H9 (cell line): Measurements from ENCODE around the gene OR13C2. TPM values are rescaled to one million over a fixed set of nuclear protein-coding genes. Genes with fewer than 3 reads are reported as not detected.
"Not testable (repeated sequence)": the region's sequence is repeated elsewhere in the genome, so short reads cannot be mapped to it uniquely, and the experiment has no call there.

Experiments
- DNase-seq: peaks from one replicate; pipeline ENCODE4 v3.0.0-alpha.2; 2017
- H2AFZ ChIP-seq: one replicate; pipeline ENCODE4 v1.6.1; 2013; ENCODE audit warnings: mild to moderate bottlenecking, low read length, control low read depth, moderate library complexity
- H2AK5ac ChIP-seq: 2 replicates; pipeline ENCODE4 v1.6.1; 2013; ENCODE audit warnings: low read length, control low read depth, mixed read lengths; ENCODE audit not compliant: insufficient read length
- H2BK120ac ChIP-seq: one replicate; pipeline ENCODE4 v1.6.1; 2013; ENCODE audit warnings: low read depth, mild to moderate bottlenecking, low read length, control low read depth, inconsistent platforms; ENCODE audit not compliant: poor library complexity, severe bottlenecking
- H2BK12ac ChIP-seq: 2 replicates; pipeline ENCODE4 v1.6.1; 2013; ENCODE audit warnings: low read length, control low read depth, mixed read lengths, low read depth; ENCODE audit not compliant: insufficient read length
- H2BK15ac ChIP-seq: 2 replicates; pipeline ENCODE4 v1.6.1; 2013; ENCODE audit warnings: low read depth, low read length, control low read depth
- H2BK20ac ChIP-seq: one replicate; pipeline ENCODE4 v1.6.1; 2013; ENCODE audit warnings: low read depth, mild to moderate bottlenecking, low read length, control low read depth, inconsistent platforms; ENCODE audit not compliant: poor library complexity, severe bottlenecking
- H2BK5ac ChIP-seq: 2 replicates; pipeline ENCODE4 v1.6.1; 2013; ENCODE audit warnings: low read length, control low read depth, mixed read lengths; ENCODE audit not compliant: insufficient read length
- H3K14ac ChIP-seq: 2 replicates; pipeline ENCODE4 v1.6.1; 2013; ENCODE audit warnings: low read length, control low read depth; ENCODE audit not compliant: insufficient read depth
- H3K18ac ChIP-seq: 2 replicates; pipeline ENCODE4 v1.6.1; 2013; ENCODE audit warnings: low read depth, mild to moderate bottlenecking, mixed read lengths, low read length, control low read depth; ENCODE audit not compliant: insufficient read length
- H3K23ac ChIP-seq: 2 replicates; pipeline ENCODE4 v1.6.1; 2013; ENCODE audit warnings: low read length, control low read depth, mixed read lengths, low read depth; ENCODE audit not compliant: insufficient read length
- H3K23me2 ChIP-seq: 2 replicates; pipeline ENCODE4 v1.6.1; 2013; ENCODE audit warnings: low read depth, mild to moderate bottlenecking, mixed read lengths, low read length, control low read depth; ENCODE audit not compliant: insufficient read length, poor library complexity, severe bottlenecking
- H3K27ac ChIP-seq: 2 replicates; pipeline ENCODE4 v1.5.1; 2013; ENCODE audit warnings: low read length, control low read depth, mixed read lengths, low read depth; ENCODE audit not compliant: insufficient read length
- H3K27me3 ChIP-seq: 2 replicates; pipeline ENCODE4 v1.6.1; 2013; ENCODE audit warnings: low read length, control low read depth, inconsistent platforms; ENCODE audit not compliant: insufficient read depth
- H3K4ac ChIP-seq: 2 replicates; pipeline ENCODE4 v1.6.1; 2013; ENCODE audit warnings: low read depth, mild to moderate bottlenecking, control low read depth, inconsistent platforms, low read length, moderate library complexity
- H3K4me1 ChIP-seq: 2 replicates; pipeline ENCODE4 v1.6.1; 2013; ENCODE audit warnings: low read length, control low read depth, inconsistent platforms; ENCODE audit not compliant: insufficient read depth
- H3K4me2 ChIP-seq: 2 replicates; pipeline ENCODE4 v1.6.1; 2013; ENCODE audit warnings: low read length, control low read depth, mixed read lengths; ENCODE audit not compliant: insufficient read length, insufficient read depth
- H3K56ac ChIP-seq: 2 replicates; pipeline ENCODE4 v1.6.1; 2013; ENCODE audit warnings: low read depth, mild to moderate bottlenecking, mixed read lengths, low read length, control low read depth; ENCODE audit not compliant: insufficient read length
- H3K79me1 ChIP-seq: 2 replicates; pipeline ENCODE4 v1.6.1; 2013; ENCODE audit warnings: low read depth, mild to moderate bottlenecking, moderate library complexity, low read length, control low read depth, inconsistent platforms; ENCODE audit not compliant: insufficient read depth, poor library complexity, severe bottlenecking
- H3K79me2 ChIP-seq: 2 replicates; pipeline ENCODE4 v1.6.1; 2013; ENCODE audit warnings: low read length, control low read depth, inconsistent platforms; ENCODE audit not compliant: insufficient read depth
- H3K9ac ChIP-seq: 2 replicates; pipeline ENCODE4 v1.6.1; 2013; ENCODE audit warnings: low read length, control low read depth, mixed read lengths; ENCODE audit not compliant: insufficient read length; ENCODE audit errors: extremely low read depth
- H3K9me3 ChIP-seq: one replicate; pipeline ENCODE4 v1.6.1; 2013; ENCODE audit warnings: low read depth, low read length, inconsistent platforms; ENCODE audit not compliant: control insufficient read depth
- H3T11ph ChIP-seq: one replicate; pipeline ENCODE4 v1.6.1; 2013; ENCODE audit warnings: mild to moderate bottlenecking, low read length, control low read depth, inconsistent platforms
- H4K20me1 ChIP-seq: one replicate; pipeline ENCODE4 v1.6.1; 2013; ENCODE audit not compliant: control insufficient read depth, insufficient read length, insufficient read depth
- H4K5ac ChIP-seq: 2 replicates; pipeline ENCODE4 v1.6.1; 2013; ENCODE audit warnings: low read depth, mild to moderate bottlenecking, mixed read lengths, low read length, control low read depth; ENCODE audit not compliant: insufficient read length
- H4K8ac ChIP-seq: replicated peaks from 2 replicates; pipeline ENCODE4 v1.6.1; 2013; ENCODE audit warnings: low read length, control low read depth, mixed read lengths, low read depth; ENCODE audit not compliant: insufficient read length
- H4K91ac ChIP-seq: 2 replicates; pipeline ENCODE4 v1.6.1; 2013; ENCODE audit warnings: low read depth, mild to moderate bottlenecking, moderate library complexity, mixed read lengths, low read length, control low read depth; ENCODE audit not compliant: insufficient read length
- H3K27ac Mint-ChIP-seq, 3 experiments: 2 replicates in 2 of 3; 3 replicates in 1 of 3; pipeline ENCODE4 v1.8.0; 2020 to 2021; ENCODE audit warnings: mixed read lengths in 3 of 3, mild to moderate bottlenecking in 1 of 3, moderate library complexity in 1 of 3
- H3K27me3 Mint-ChIP-seq: 2 replicates; pipeline ENCODE4 v1.8.0; 2021; ENCODE audit warnings: low read depth, mild to moderate bottlenecking, moderate library complexity, mixed read lengths
- H3K36me3 Mint-ChIP-seq, 3 experiments: 2 replicates in 2 of 3; 3 replicates in 1 of 3; pipeline ENCODE4 v1.8.0; 2020 to 2021; ENCODE audit warnings: low read depth in 3 of 3, mixed read lengths in 3 of 3; ENCODE audit not compliant: insufficient read depth in 1 of 3
- H3K4me1 Mint-ChIP-seq, 2 experiments: 2 replicates each; pipeline ENCODE4 v1.8.0; 2020; ENCODE audit warnings: mixed read lengths in 2 of 2
- H3K4me3 Mint-ChIP-seq, 2 experiments: 2 replicates in 1 of 2; 3 replicates in 1 of 2; pipeline ENCODE4 v1.8.0; 2020 to 2021; ENCODE audit warnings: mild to moderate bottlenecking in 2 of 2, mixed read lengths in 2 of 2, moderate library complexity in 1 of 2
- H3K9me3 Mint-ChIP-seq, 2 experiments: 2 replicates in 1 of 2; 3 replicates in 1 of 2; pipeline ENCODE4 v1.8.0; 2020; ENCODE audit warnings: mild to moderate bottlenecking in 2 of 2, mixed read lengths in 2 of 2, moderate library complexity in 1 of 2
- CTCF ChIP-seq: fragments of 200-600 bp; sonication (generic); conservative IDR thresholded peaks from 3 replicates; pipeline ENCODE4 v1.8.0; 2021; ENCODE audit warnings: antibody characterized with exemption, mild to moderate bottlenecking
- WGBS: extraction: QIAGEN DNeasy Blood & Tissue Kit; methylation state at CpG from one replicate; pipeline ENCODE4 v1.1.7; 2013; ENCODE audit warnings: missing lambda C conversion rate, low lambda C conversion rate, mixed read lengths; ENCODE audit not compliant: insufficient read length; ENCODE audit errors: extremely low coverage; 5-methylcytosine and 5-hydroxymethylcytosine counted together
- total RNA-seq: library from RNA; stranded (reverse); gene quantifications from 2 replicates; pipeline ENCODE4 v1.2.1, GENCODE V29; 2021

The OR13C2 gene
- total RNA-seq, 1 experiment from 2014 or later: not detected

DNA sequence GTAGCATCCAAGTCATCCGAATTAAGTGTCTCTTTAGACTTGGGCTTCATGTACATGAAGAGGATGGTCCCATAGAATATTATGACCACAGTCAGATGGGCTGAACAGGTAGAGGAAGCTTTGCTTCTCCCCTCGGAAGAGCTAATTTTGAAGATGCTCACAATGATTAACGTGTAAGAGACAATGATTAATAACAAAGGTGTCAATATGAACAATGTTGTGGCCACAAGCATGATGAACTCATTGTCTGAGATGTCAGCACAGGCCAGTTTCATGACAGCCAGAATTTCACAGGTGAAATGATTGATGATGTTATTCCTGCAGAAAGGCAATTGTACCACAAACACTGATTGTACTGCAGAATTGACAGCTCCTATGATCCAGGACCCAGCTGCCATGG is 626 bp downstream of the OR13C2 start:
- no CpG with 5 or more reads among the region's 3 CpGs for WGBS

DNA sequence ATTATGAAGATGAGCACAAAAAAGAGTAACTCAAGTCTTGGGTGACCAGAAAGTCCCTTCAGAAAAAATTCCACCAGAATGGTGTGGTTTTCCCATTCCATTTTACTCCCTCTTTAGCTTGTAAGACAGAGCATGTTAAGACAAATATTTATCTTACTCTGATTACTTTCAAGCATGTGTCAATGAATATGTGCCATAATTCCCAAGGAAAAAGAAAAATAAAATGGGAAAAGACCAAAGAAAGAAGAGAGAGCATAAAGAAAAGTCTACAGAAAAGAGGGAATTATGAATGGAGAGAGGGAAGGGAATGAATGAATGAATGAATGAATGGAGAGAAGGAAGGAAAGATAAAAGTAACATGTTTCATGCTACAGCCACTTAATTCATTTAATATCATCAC is 6.1 kb downstream of the OR13C2 start, which contains the start of gene OR13C5:
TSS of gene OR13C5 (minus strand) at position 101 of the 400 bp plus-strand sequence. CDS start at position 101, 0 bp downstream.
- not testable (repeated sequence) for H3K23me2 ChIP-seq, H3K9me3 ChIP-seq, H2BK20ac ChIP-seq, H3K4ac ChIP-seq, H2BK15ac ChIP-seq, H3K4me2 ChIP-seq, H3K27me3 Mint-ChIP-seq, H3T11ph ChIP-seq, H3K14ac ChIP-seq, H2BK12ac ChIP-seq, H3K9ac ChIP-seq, H3K4me1 ChIP-seq, H2BK120ac ChIP-seq, H3K27ac Mint-ChIP-seq, H4K8ac ChIP-seq, H3K4me3 Mint-ChIP-seq, H3K9me3 Mint-ChIP-seq, H4K5ac ChIP-seq, H3K36me3 Mint-ChIP-seq, H3K27ac ChIP-seq, H3K18ac ChIP-seq, H2AFZ ChIP-seq, H2AK5ac ChIP-seq, H4K20me1 ChIP-seq, H3K79me1 ChIP-seq, H3K79me2 ChIP-seq, H4K91ac ChIP-seq, H3K4me1 Mint-ChIP-seq, H3K56ac ChIP-seq, H3K23ac ChIP-seq, DNase-seq, H3K27me3 ChIP-seq, H2BK5ac ChIP-seq

More for the DNA sequence above, 626 bp downstream of the OR13C2 start:
- Histone ChIP-seq H2BK12ac (no peak overlapping the region), H3K79me1 (no peaks in the 10 kb centered on the region), H3K23me2 (no peaks in the 10 kb centered on the region), H2BK15ac (no peak overlapping the region), H3K18ac (no peak overlapping the region), H2AFZ (no peak overlapping the region), H3K79me2 (no peaks in the 10 kb centered on the region), H3T11ph (no peak overlapping the region), H2AK5ac (no peak overlapping the region), H2BK5ac (no peak overlapping the region), H3K4ac (no peak overlapping the region), H4K5ac (no peak overlapping the region), H2BK20ac (no peak overlapping the region), H3K27me3 (no peaks in the 10 kb centered on the region), H3K14ac (no peak overlapping the region), H4K91ac (no peak overlapping the region), H3K9me3 (no peaks in the 10 kb centered on the region), H4K8ac (no peak overlapping the region), H2BK120ac (no peak overlapping the region), H3K27ac (no peak overlapping the region), H3K9ac (no peak overlapping the region), H3K4me2 (no peak overlapping the region), H3K56ac (no peak overlapping the region), H3K23ac (no peak overlapping the region), H3K4me1 (no peaks in the 10 kb centered on the region), H4K20me1 (no peaks in the 10 kb centered on the region)
- H3K27me3 Mint-ChIP-seq: peaks cover 3% of the 10 kb centered on the region; the same call in 1 of the 2 replicates
- no peak for TF ChIP-seq CTCF
- no peak for DNase-seq
- H3K27ac Mint-ChIP-seq: no peak overlapping the region
- H3K4me1 Mint-ChIP-seq: no peaks in the 10 kb centered on the region
- H3K9me3 Mint-ChIP-seq: no peaks in the 10 kb centered on the region
- H3K4me3 Mint-ChIP-seq: no peak overlapping the region
- no peaks in the 10 kb centered on the region for H3K36me3 Mint-ChIP-seq
